Prostate gland (tissue), 2 donors: Measurements from ENCODE around the gene TTC38. TPM values are rescaled to one million over a fixed set of nuclear protein-coding genes. Genes with fewer than 3 reads are reported as not detected.

Source experiments
- DNase-seq: peaks from one replicate; pipeline ENCODE4 v3.0.0-alpha.2; 2019; ENCODE audit warnings: low spot score
- H3K27ac ChIP-seq, 2 donors: fragments of 200-600 bp; sonication (generic); 2 replicates each; pipeline ENCODE4 v1.5.1; 2017 to 2019
- H3K27me3 ChIP-seq: fragments of 200-600 bp; sonication (generic); replicated peaks from 2 replicates; pipeline ENCODE4 v1.5.1; 2019; ENCODE audit not compliant: insufficient read depth
- H3K36me3 ChIP-seq, 2 donors: fragments of 200-600 bp; sonication (generic); 1 replicate in 1 of 2; 2 replicates in 1 of 2; pipeline versions ENCODE4 v1.5.1 to v1.8.1; 2017 to 2019
- H3K4me1 ChIP-seq: fragments of 200-600 bp; sonication (generic); replicated peaks from 2 replicates; pipeline ENCODE4 v1.5.1; 2019
- H3K4me3 ChIP-seq, 2 donors: fragments of 200-600 bp; sonication (generic); 2 replicates each; pipeline ENCODE4 v1.5.1; 2017 to 2019
- H3K9me3 ChIP-seq: fragments of 200-600 bp; sonication (generic); 2 replicates; pipeline ENCODE4 v1.5.1; 2017
- CTCF ChIP-seq, 4 experiments: fragments of 200-600 bp in 2 of 4; fragments of 450-650 bp in 2 of 4; sonication (generic) in 2 of 4; IDR thresholded peaks; 1 replicate in 3 of 4; 2 replicates in 1 of 4; pipeline ENCODE4 v1.5.1; 2016 to 2019; ENCODE audit warnings: antibody characterized with exemption in 4 of 4, mild to moderate bottlenecking in 2 of 4, moderate library complexity in 2 of 4
- POLR2A ChIP-seq: fragments of 450-650 bp; IDR thresholded peaks from one replicate; pipeline ENCODE4 v1.6.1; 2016; ENCODE audit warnings: antibody characterized with exemption, mild to moderate bottlenecking
- POLR2AphosphoS5 ChIP-seq: sonication (generic); formaldehyde crosslinking; IDR thresholded peaks from one replicate; pipeline ENCODE4 v1.6.1; 2017; ENCODE audit warnings: antibody characterized with exemption
- WGBS: methylation state at CpG from one replicate; pipeline ENCODE4 v1.1.5; 2018; 5-methylcytosine and 5-hydroxymethylcytosine counted together
- intact Hi-C: fragments of 100-400 bp; cut with DNase I; formaldehyde crosslinking; loops from one replicate; pipeline ENCODE4 v1.14.2; 2022
- total RNA-seq, 2 donors: library from RNA; depleted of rRNA; stranded (reverse); fragments of >200 nt; gene quantifications; one replicate each; pipeline ENCODE4 v1.1.0, GENCODE V29; 2016

Gene TTC38
- total RNA-seq, 2 donors from 2014 or later, result 47.6 to 115 TPM

GRCh38 chr22:46224898-46225290, 42.9 kb upstream of the TTC38 start:
- no peaks in the 10 kb centered on the region for H3K9me3 ChIP-seq
- TF ChIP-seq CTCF (IDR thresholded peaks at IDR 0.05) (no peak), POLR2A (no peak), POLR2AphosphoS5 (no peak)
- H3K4me1 ChIP-seq, result no peaks in the 10 kb centered on the region
- H3K27ac ChIP-seq, result no peak overlapping the region
- no peak overlapping the region for H3K4me3 ChIP-seq
- H3K27me3 ChIP-seq, result no peaks in the 10 kb centered on the region
- 80% methylated on average over 10 of the region's 10 CpGs for WGBS
- no peak for DNase-seq
- intact Hi-C loops, result no loop called here
- no peaks in the 10 kb centered on the region for H3K36me3 ChIP-seq

GRCh38 chr22:46225631-46226030, 42.2 kb upstream of the TTC38 start:
- no peak overlapping the region for H3K27ac ChIP-seq
- no peaks in the 10 kb centered on the region for H3K27me3 ChIP-seq
- H3K4me1 ChIP-seq, result no peaks in the 10 kb centered on the region
- DNase-seq, result no peak
- H3K36me3 ChIP-seq, result no peaks in the 10 kb centered on the region
- TF ChIP-seq CTCF (IDR thresholded peaks at IDR 0.05), result no peak
- TF ChIP-seq POLR2AphosphoS5, result no peak
- TF ChIP-seq POLR2A, result no peak
- no peak overlapping the region for H3K4me3 ChIP-seq
- 86% methylated on average over 7 of the region's 7 CpGs for WGBS
- no peaks in the 10 kb centered on the region for H3K9me3 ChIP-seq
- intact Hi-C loops, result no loop called here

- TF ChIP-seq POLR2A, result no peak
- no peak for TF ChIP-seq POLR2AphosphoS5
- no peak for TF ChIP-seq CTCF (IDR thresholded peaks at IDR 0.05)
- DNase-seq, result no peak
- 90% methylated on average over 7 of the region's 7 CpGs for WGBS
Observed at GRCh38 chr22:46226577-46226976, 41.2 kb upstream of the TTC38 start.

GRCh38 chr22:46229701-46230100, 38.1 kb upstream of the TTC38 start:
- H3K4me3 ChIP-seq, result no peak overlapping the region
- H3K36me3 ChIP-seq, result no peaks in the 10 kb centered on the region
- H3K27me3 ChIP-seq, result no peaks in the 10 kb centered on the region
- H3K9me3 ChIP-seq, result no peaks in the 10 kb centered on the region
- TF ChIP-seq CTCF (IDR thresholded peaks at IDR 0.05) (no peak), POLR2A (no peak), POLR2AphosphoS5 (no peak)
- no peak overlapping the region for H3K27ac ChIP-seq
- intact Hi-C loops, result no loop called here
- DNase-seq, result no peak
- no peaks in the 10 kb centered on the region for H3K4me1 ChIP-seq
- WGBS, result 94% methylated on average over 8 of the region's 8 CpGs

More at GRCh38 chr22:46226577-46226976, 41.2 kb upstream of the TTC38 start:
- intact Hi-C loops, result no loop called here
- H3K4me1 ChIP-seq, result no peaks in the 10 kb centered on the region
- no peaks in the 10 kb centered on the region for H3K36me3 ChIP-seq
- H3K27ac ChIP-seq, result no peak overlapping the region
- H3K9me3 ChIP-seq, result no peaks in the 10 kb centered on the region
- H3K27me3 ChIP-seq, result no peaks in the 10 kb centered on the region
- no peak overlapping the region for H3K4me3 ChIP-seq

GRCh38 chr22:46230262-46230901, 37.4 kb upstream of the TTC38 start:
- no peak for TF ChIP-seq POLR2AphosphoS5
- TF ChIP-seq POLR2A, result no peak
- no peak for TF ChIP-seq CTCF (IDR thresholded peaks at IDR 0.05)
- H3K4me3 ChIP-seq, result no peak overlapping the region
- DNase-seq, result no peak
- WGBS, result 86% methylated on average over 13 of the region's 13 CpGs
- intact Hi-C loops, result no loop called here
- no peaks in the 10 kb centered on the region for H3K9me3 ChIP-seq
- H3K27me3 ChIP-seq, result no peaks in the 10 kb centered on the region
- no peak overlapping the region for H3K27ac ChIP-seq
- H3K36me3 ChIP-seq, result no peaks in the 10 kb centered on the region
- no peaks in the 10 kb centered on the region for H3K4me1 ChIP-seq
